ENCODE results near the gene NKX6-2.

DNA sequence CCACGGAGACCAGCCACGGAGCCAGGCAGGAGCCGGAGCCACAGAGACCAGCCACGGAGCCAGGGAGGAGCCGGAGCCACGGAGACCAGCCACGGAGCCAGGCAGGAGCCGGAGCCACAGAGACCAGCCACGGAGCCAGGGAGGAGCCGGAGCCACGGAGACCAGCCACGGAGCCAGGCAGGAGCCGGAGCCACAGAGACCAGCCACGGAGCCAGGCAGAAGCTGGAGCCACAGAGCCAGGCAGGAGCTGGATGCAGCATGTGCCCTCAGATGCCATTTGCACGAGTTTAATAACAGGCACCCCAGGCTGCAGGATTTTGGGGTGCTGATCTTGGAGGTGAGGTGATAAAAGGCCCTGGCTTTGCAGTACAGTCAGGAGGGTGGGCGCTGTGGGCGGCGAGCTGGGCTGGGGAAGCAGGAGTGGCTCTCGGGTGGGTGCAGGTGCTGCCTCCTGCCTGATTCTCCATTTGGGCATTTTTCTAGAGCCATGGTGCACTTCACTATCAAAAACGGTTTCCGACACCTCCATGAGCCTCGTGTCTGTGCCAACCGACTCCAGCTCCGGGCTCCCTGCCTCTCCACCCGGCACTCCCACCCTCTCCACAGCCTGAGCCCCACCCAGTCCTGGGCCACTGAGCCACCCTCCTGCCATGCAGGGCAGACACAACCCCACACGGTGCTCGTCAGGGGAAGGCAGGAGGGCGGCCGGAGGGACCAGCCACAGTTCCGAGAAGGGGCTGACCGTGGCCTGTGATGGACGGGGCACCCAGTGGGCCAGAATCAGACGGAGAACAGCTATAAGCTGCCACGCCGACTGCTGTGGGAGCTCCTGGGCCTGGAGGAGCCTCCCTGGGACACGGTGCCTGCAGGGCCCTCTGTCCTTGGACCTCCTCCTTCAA lies 40.8 kb upstream of the NKX6-2 start:
- TF ChIP-seq CTCF (IDR thresholded peaks at IDR 0.05) (no peak), POLR2A (IDR thresholded peaks at IDR 0.05) (no peak)

All from esophagus squamous epithelium (tissue), 4 donors.